ENCODE measurements around the gene RND2.

Gene RND2

DNA sequence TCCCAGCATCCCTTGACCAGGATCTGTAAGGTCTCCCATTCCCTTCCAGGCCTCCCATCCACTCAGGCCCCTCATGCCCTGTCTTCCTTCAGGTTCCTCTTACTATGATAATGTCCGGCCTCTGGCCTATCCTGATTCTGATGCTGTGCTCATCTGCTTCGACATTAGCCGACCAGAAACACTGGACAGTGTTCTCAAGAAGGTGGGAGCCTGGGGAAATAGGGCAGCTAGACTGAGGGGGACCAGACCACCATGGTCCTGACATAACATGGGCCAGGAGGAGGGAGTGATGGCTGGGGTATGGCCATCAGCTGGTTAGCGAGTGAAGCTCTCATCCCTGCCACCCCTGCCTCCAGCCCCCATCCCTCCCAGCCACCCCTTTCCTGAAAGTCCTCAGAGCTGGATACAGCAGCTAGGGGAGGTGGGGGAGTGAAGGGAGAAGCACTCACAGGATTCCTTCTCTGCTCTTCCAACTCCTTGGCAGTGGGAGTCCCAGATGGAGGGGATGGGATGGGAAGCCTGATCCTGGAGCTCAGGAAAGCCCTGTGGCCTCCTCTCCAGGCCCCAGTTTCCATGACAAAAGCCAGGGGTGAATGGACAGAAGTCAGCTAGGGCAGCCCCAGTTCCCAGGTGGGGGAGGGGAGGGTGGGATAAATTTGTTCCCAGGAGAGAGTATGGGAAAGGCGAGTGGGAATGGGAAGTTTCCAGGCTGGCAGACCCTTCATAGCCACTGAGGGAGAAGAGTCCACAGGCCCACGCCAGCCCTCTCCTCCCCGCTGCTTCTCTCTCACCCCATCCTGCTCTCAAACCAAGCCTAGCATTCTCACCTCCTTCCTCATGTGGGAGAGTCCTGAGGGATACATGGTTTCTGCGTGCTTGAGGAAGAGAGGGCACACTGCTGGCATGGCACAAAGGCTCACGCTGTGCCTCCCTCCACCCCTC, 2.3 kb downstream of the RND2 start:
- peaks cover 5% of the 10 kb centered on the region for H3K4me1 ChIP-seq (ENCODE audit: control insufficient read depth, insufficient read depth, low read depth, low read length)

GRCh38 chr17:43028221-43028861, 3.3 kb downstream of the RND2 start:
- Histone ChIP-seq H2BK12ac (ENCODE audit: low read length in 2 of 2) (no peak overlapping the region), H3K36me3 (ENCODE audit: control insufficient read depth in 1 of 2, insufficient read depth in 2 of 2, low read depth in 1 of 2, low read length in 2 of 2) (no peaks in the 10 kb centered on the region), H3K9me3 (ENCODE audit: control insufficient read depth, low read length) (no peaks in the 10 kb centered on the region), H3K14ac (ENCODE audit: low read length in 2 of 2) (no peak overlapping the region), H2BK120ac (ENCODE audit: low read depth, low read length) (no peak overlapping the region), H2BK15ac (ENCODE audit: low read depth, poor library complexity, severe bottlenecking) (no peak overlapping the region), H3K23ac (ENCODE audit: low read length in 2 of 2) (no peak overlapping the region), H2AK5ac (ENCODE audit: low read length, severe bottlenecking) (no peak overlapping the region), H4K8ac (ENCODE audit: low read length) (no peak overlapping the region), H3K9ac (ENCODE audit: low read length) (no peak overlapping the region), H3K27ac (ENCODE audit: low read length, poor library complexity, severe bottlenecking) (no peak overlapping the region), H3K4me2 (ENCODE audit: low read length, poor library complexity, severe bottlenecking) (no peak overlapping the region), H3K4me3 (ENCODE audit: insufficient read depth in 1 of 2, low read depth in 1 of 2, low read length in 2 of 2) (no peak overlapping the region), H3K79me1 (replicated peaks; ENCODE audit: low read length, poor library complexity, severe bottlenecking) (no peaks in the 10 kb centered on the region), H3K18ac (ENCODE audit: low read depth in 1 of 2, low read length in 2 of 2) (no peak overlapping the region), H2BK5ac (ENCODE audit: low read depth, low read length, poor library complexity, severe bottlenecking) (no peak overlapping the region), H4K91ac (ENCODE audit: low read length) (no peak overlapping the region), H3K4me1 (ENCODE audit: control insufficient read depth, insufficient read depth, low read depth, low read length) (peaks cover 5% of the 10 kb centered on the region), H3K27me3 (ENCODE audit: control insufficient read depth in 1 of 2, insufficient read depth in 1 of 2, low read length in 2 of 2) (no peaks in the 10 kb centered on the region), H3K4ac (ENCODE audit: low read depth in 1 of 2, low read length in 2 of 2) (no peak overlapping the region), H2AFZ (ENCODE audit: low read depth, low read length) (no peak overlapping the region)
- no peak for DNase-seq
- WGBS: 94% methylated on average over 15 of the region's 17 CpGs

More for the DNA sequence above, 2.3 kb downstream of the RND2 start:
- no peak overlapping the region for H4K8ac ChIP-seq (ENCODE audit: low read length)
- no peak overlapping the region for H3K27ac ChIP-seq (ENCODE audit: low read length, poor library complexity, severe bottlenecking)
- no peak overlapping the region for H3K4me3 ChIP-seq (ENCODE audit: insufficient read depth in 1 of 2, low read depth in 1 of 2, low read length in 2 of 2)
- H2BK120ac ChIP-seq (ENCODE audit: low read depth, low read length): no peak overlapping the region
- H3K14ac ChIP-seq (ENCODE audit: low read length in 2 of 2): no peak overlapping the region
- H2AK5ac ChIP-seq (ENCODE audit: low read length, severe bottlenecking): no peak overlapping the region
- DNase-seq: no peak
- H3K36me3 ChIP-seq (ENCODE audit: control insufficient read depth in 1 of 2, insufficient read depth in 2 of 2, low read depth in 1 of 2, low read length in 2 of 2): no peaks in the 10 kb centered on the region
- no peak overlapping the region for H3K4ac ChIP-seq (ENCODE audit: low read depth in 1 of 2, low read length in 2 of 2)
- no peak overlapping the region for H3K4me2 ChIP-seq (ENCODE audit: low read length, poor library complexity, severe bottlenecking)
- no peak overlapping the region for H4K91ac ChIP-seq (ENCODE audit: low read length)
- H3K9me3 ChIP-seq (ENCODE audit: control insufficient read depth, low read length): no peaks in the 10 kb centered on the region
- no peak overlapping the region for H3K9ac ChIP-seq (ENCODE audit: low read length)
- 92% methylated on average over 6 of the region's 9 CpGs for WGBS
- no peaks in the 10 kb centered on the region for H3K79me1 ChIP-seq (replicated peaks; ENCODE audit: low read length, poor library complexity, severe bottlenecking)
- H2BK15ac ChIP-seq (ENCODE audit: low read depth, poor library complexity, severe bottlenecking): no peak overlapping the region
- H2BK5ac ChIP-seq (ENCODE audit: low read depth, low read length, poor library complexity, severe bottlenecking): no peak overlapping the region
- no peak overlapping the region for H2AFZ ChIP-seq (ENCODE audit: low read depth, low read length)
- no peak overlapping the region for H3K18ac ChIP-seq (ENCODE audit: low read depth in 1 of 2, low read length in 2 of 2)
- H2BK12ac ChIP-seq (ENCODE audit: low read length in 2 of 2): no peak overlapping the region
- H3K23ac ChIP-seq (ENCODE audit: low read length in 2 of 2): no peak overlapping the region
- H3K27me3 ChIP-seq (ENCODE audit: control insufficient read depth in 1 of 2, insufficient read depth in 1 of 2, low read length in 2 of 2): no peaks in the 10 kb centered on the region

DNA sequence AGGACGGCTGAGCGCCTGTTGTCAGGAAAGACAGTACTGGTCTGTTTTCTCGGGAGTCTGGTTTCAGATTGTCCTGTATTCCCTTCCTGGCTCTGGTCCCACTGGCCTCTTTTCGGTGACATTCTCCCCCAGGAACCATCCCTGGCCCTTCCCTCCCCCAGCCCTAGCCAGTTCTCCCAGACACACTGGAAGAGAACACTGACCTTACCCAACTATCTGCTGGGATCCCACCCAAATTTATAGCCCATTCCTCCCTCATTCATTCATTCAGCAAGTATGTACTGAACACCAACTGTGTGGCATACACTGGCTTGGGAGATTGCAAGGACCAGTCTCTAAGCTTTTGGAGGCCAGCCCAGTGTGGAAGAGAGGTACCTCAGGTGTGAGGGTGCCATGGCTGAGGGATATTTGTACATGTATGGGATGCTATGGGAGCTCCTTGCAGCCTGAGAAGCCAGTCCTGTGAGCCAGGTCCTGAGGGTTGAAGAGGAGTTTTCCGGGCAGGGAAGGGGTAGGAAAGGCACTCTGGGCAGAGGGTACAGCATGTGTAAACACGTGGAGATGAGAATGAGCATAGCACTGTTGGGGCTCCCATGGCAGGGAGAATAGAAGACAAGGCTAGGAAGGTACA, 5.2 kb downstream of the RND2 start:
- Histone ChIP-seq H3K4ac (ENCODE audit: low read depth in 1 of 2, low read length in 2 of 2) (no peak overlapping the region), H3K9me3 (ENCODE audit: control insufficient read depth, low read length) (no peaks in the 10 kb centered on the region), H4K8ac (ENCODE audit: low read length) (no peak overlapping the region), H3K27ac (ENCODE audit: low read length, poor library complexity, severe bottlenecking) (no peak overlapping the region), H3K27me3 (ENCODE audit: control insufficient read depth in 1 of 2, insufficient read depth in 1 of 2, low read length in 2 of 2) (peaks cover 0 to 4% of the 10 kb centered on the region in 2 experiments), H2BK120ac (ENCODE audit: low read depth, low read length) (no peak overlapping the region), H3K79me1 (replicated peaks; ENCODE audit: low read length, poor library complexity, severe bottlenecking) (no peaks in the 10 kb centered on the region), H3K9ac (ENCODE audit: low read length) (peak overlapping the region; percentile 51), H4K91ac (ENCODE audit: low read length) (no peak overlapping the region), H3K4me3 (ENCODE audit: insufficient read depth in 1 of 2, low read depth in 1 of 2, low read length in 2 of 2) (no peak overlapping the region), H2AK5ac (ENCODE audit: low read length, severe bottlenecking) (no peak overlapping the region), H3K4me2 (ENCODE audit: low read length, poor library complexity, severe bottlenecking) (no peak overlapping the region), H2AFZ (ENCODE audit: low read depth, low read length) (no peak overlapping the region), H2BK12ac (ENCODE audit: low read length in 2 of 2) (no peak overlapping the region), H2BK5ac (ENCODE audit: low read depth, low read length, poor library complexity, severe bottlenecking) (no peak overlapping the region), H3K4me1 (ENCODE audit: control insufficient read depth, insufficient read depth, low read depth, low read length) (peaks cover 6% of the 10 kb centered on the region), H3K18ac (ENCODE audit: low read depth in 1 of 2, low read length in 2 of 2) (no peak overlapping the region), H3K36me3 (ENCODE audit: control insufficient read depth in 1 of 2, insufficient read depth in 2 of 2, low read depth in 1 of 2, low read length in 2 of 2) (no peaks in the 10 kb centered on the region), H3K14ac (ENCODE audit: low read length in 2 of 2) (no peak overlapping the region), H3K23ac (ENCODE audit: low read length in 2 of 2) (no peak overlapping the region), H2BK15ac (ENCODE audit: low read depth, poor library complexity, severe bottlenecking) (peak overlapping the region; percentile 3)
- DNase-seq: no peak
- WGBS: 80% methylated on average over 6 of the region's 6 CpGs

DNA sequence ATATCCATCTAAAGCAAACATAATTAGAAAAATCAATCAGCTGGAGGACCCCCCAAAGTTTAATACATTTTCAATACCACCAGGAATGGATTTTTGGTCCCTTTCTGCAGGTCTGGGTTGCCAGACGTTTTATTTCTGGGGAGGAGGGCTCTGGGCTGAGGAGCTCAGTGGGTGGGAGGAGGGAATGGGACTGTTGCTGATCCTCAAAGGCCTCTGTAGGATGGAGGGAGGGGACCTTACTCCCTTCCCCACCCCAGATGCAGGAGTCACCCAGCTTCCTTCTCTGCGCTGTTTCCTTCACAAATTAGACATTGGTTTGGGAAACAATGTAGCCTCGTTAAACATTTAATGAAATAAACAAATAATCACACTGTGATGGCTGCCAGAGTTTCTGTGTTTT, 6.6 kb downstream of the RND2 start:
- no peaks in the 10 kb centered on the region for H3K79me1 ChIP-seq (replicated peaks; ENCODE audit: low read length, poor library complexity, severe bottlenecking)
- no peak overlapping the region for H3K4ac ChIP-seq (ENCODE audit: low read depth in 1 of 2, low read length in 2 of 2)
- no peak overlapping the region for H2BK15ac ChIP-seq (ENCODE audit: low read depth, poor library complexity, severe bottlenecking)
- H2AFZ ChIP-seq (ENCODE audit: low read depth, low read length): no peak overlapping the region
- H4K91ac ChIP-seq (ENCODE audit: low read length): no peak overlapping the region
- H3K27me3 ChIP-seq (ENCODE audit: control insufficient read depth in 1 of 2, insufficient read depth in 1 of 2, low read length in 2 of 2): peaks cover 0 to 4% of the 10 kb centered on the region in 2 experiments
- no peak overlapping the region for H3K14ac ChIP-seq (ENCODE audit: low read length in 2 of 2)
- H3K23ac ChIP-seq (ENCODE audit: low read length in 2 of 2): no peak overlapping the region
- H2AK5ac ChIP-seq (ENCODE audit: low read length, severe bottlenecking): no peak overlapping the region
- no CpG with 5 or more reads among the region's 3 CpGs for WGBS
- no peak overlapping the region for H3K18ac ChIP-seq (ENCODE audit: low read depth in 1 of 2, low read length in 2 of 2)
- H3K27ac ChIP-seq (ENCODE audit: low read length, poor library complexity, severe bottlenecking): no peak overlapping the region
- no peak overlapping the region for H2BK5ac ChIP-seq (ENCODE audit: low read depth, low read length, poor library complexity, severe bottlenecking)
- H3K4me1 ChIP-seq (ENCODE audit: control insufficient read depth, insufficient read depth, low read depth, low read length): peaks cover 4% of the 10 kb centered on the region
- no peak overlapping the region for H3K4me2 ChIP-seq (ENCODE audit: low read length, poor library complexity, severe bottlenecking)
- H3K9me3 ChIP-seq (ENCODE audit: control insufficient read depth, low read length): no peaks in the 10 kb centered on the region
- H2BK12ac ChIP-seq (ENCODE audit: low read length in 2 of 2): no peak overlapping the region
- H3K36me3 ChIP-seq (ENCODE audit: control insufficient read depth in 1 of 2, insufficient read depth in 2 of 2, low read depth in 1 of 2, low read length in 2 of 2): no peaks in the 10 kb centered on the region
- no peak overlapping the region for H2BK120ac ChIP-seq (ENCODE audit: low read depth, low read length)
- H3K4me3 ChIP-seq (ENCODE audit: insufficient read depth in 1 of 2, low read depth in 1 of 2, low read length in 2 of 2): no peak overlapping the region
- no peak overlapping the region for H4K8ac ChIP-seq (ENCODE audit: low read length)
- no peak overlapping the region for H3K9ac ChIP-seq (ENCODE audit: low read length)
- DNase-seq: no peak
